ENCODE measurements around the gene TMEM141.

DNA sequence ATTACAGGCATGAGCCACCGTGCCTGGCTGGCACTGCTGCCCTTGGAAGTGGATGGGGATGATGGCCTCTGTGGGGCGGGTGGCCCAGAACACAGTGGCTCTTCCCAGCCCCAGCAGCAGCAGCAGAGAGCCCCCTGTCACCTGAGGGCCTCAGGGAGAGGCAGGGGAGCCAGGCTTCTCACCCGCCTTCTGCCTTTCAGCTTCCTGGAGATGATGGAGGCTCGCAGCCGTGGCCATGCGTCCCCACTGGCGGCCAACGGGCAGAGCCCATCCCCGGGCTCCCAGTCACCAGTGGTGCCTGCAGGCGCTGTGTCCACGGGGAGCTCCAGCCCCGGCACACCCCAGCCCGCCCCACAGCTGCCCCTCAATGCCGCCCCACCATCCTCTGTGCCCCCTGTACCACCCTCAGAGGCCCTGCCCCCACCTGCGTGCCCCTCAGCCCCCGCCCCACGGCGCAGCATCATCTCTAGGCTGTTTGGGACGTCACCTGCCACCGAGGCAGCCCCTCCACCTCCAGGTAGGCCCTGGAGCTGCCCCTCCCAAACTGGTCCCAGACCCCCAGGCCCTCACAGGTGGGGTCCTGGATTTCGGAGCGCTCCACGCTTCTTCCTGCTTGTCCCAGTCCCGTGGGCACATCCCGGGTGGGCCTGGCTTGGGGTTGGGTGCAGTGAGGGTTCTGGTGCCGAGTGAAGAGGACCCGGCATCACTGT, 46.2 kb downstream of the TMEM141 start:
- TF ChIP-seq CTCF (IDR thresholded peaks at IDR 0.05) (no peak), ZFX (IDR thresholded peaks at IDR 0.05; ENCODE audit: borderline replicate concordance) (no peak)
